Loucy (cell line): ENCODE data around the gene MEOX1.

Experiments used
- H2AFZ ChIP-seq: fragments of 200-600 bp; sonication (generic); 2 replicates; pipeline ENCODE4 v1.6.0; 2016; ENCODE audit warnings: antibody characterized with exemption, mild to moderate bottlenecking, low read length, moderate library complexity
- H3F3A ChIP-seq: fragments of 200-600 bp; 2 replicates; pipeline ENCODE4 v1.6.0; 2016; ENCODE audit warnings: antibody characterized with exemption, low read depth, mild to moderate bottlenecking
- H3K27me3 ChIP-seq: fragments of 200-600 bp; sonication (generic); 2 replicates; pipeline ENCODE4 v1.6.1; 2014; ENCODE audit warnings: low read length, mild to moderate bottlenecking; ENCODE audit not compliant: insufficient read depth, poor library complexity, severe bottlenecking
- H3K36me3 ChIP-seq: fragments of 200-600 bp; sonication (generic); 2 replicates; pipeline ENCODE4 v1.6.1; 2016; ENCODE audit warnings: low read length; ENCODE audit not compliant: insufficient read depth
- H3K4me1 ChIP-seq: fragments of 200-600 bp; sonication (generic); 2 replicates; pipeline ENCODE4 v1.5.1; 2014; ENCODE audit warnings: low read length, mild to moderate bottlenecking; ENCODE audit not compliant: insufficient read depth, poor library complexity, severe bottlenecking
- H3K4me2 ChIP-seq: fragments of 200-600 bp; sonication (generic); 2 replicates; pipeline ENCODE4 v1.6.0; 2014; ENCODE audit warnings: antibody characterized with exemption, low read length, low read depth, mild to moderate bottlenecking; ENCODE audit not compliant: poor library complexity, severe bottlenecking
- H3K4me3 ChIP-seq: fragments of 200-600 bp; sonication (generic); 2 replicates; pipeline ENCODE4 v1.5.1; 2014; ENCODE audit warnings: low read length, mild to moderate bottlenecking, mixed read lengths; ENCODE audit not compliant: poor library complexity, severe bottlenecking
- H3K79me2 ChIP-seq: fragments of 200-600 bp; sonication (generic); 2 replicates; pipeline ENCODE4 v1.6.1; 2014; ENCODE audit warnings: low read length; ENCODE audit not compliant: insufficient read depth
- H3K9ac ChIP-seq: fragments of 200-600 bp; sonication (generic); 2 replicates; pipeline ENCODE4 v1.6.0; 2014; ENCODE audit warnings: mild to moderate bottlenecking, low read depth, low read length, moderate library complexity; ENCODE audit not compliant: poor library complexity, severe bottlenecking
- H3K9me2 ChIP-seq: fragments of 200-600 bp; sonication (generic); replicated peaks from 2 replicates; pipeline ENCODE4 v1.6.1; 2016; ENCODE audit warnings: low read depth, low read length, mixed read lengths
- H3K9me3 ChIP-seq: fragments of 200-600 bp; sonication (generic); 2 replicates; pipeline ENCODE4 v1.6.1; 2014; ENCODE audit warnings: mild to moderate bottlenecking, antibody characterized with exemption, low read length, low read depth; ENCODE audit not compliant: insufficient read depth
- H4K20me1 ChIP-seq: fragments of 200-600 bp; sonication (generic); 2 replicates; pipeline ENCODE4 v1.6.0; 2014; ENCODE audit warnings: antibody characterized with exemption, low read length, mild to moderate bottlenecking; ENCODE audit not compliant: insufficient read depth, poor library complexity, severe bottlenecking
- EZH2phosphoT487 ChIP-seq: fragments of 200-600 bp; IDR thresholded peaks from 2 replicates; pipeline ENCODE4 v1.6.1; 2018; ENCODE audit warnings: antibody characterized with exemption, mild to moderate bottlenecking, moderate library complexity, borderline replicate concordance
- TF ChIP-seq, protein P1 (sequence below): fragments of 200-600 bp; sonication (generic); conservative IDR thresholded peaks from 2 replicates; pipeline ENCODE4 v1.5.1; 2014; ENCODE audit warnings: mild to moderate bottlenecking, antibody characterized with exemption, low read length

Gene MEOX1

GRCh38 chr17:43618276-43618675 is 43.4 kb downstream of the MEOX1 start:
- H3K79me2 ChIP-seq: no peaks in the 10 kb centered on the region
- H3K4me2 ChIP-seq: no peak overlapping the region
- H3K27me3 ChIP-seq: no peaks in the 10 kb centered on the region
- no peak overlapping the region for H2AFZ ChIP-seq
- no peak overlapping the region for H3K4me3 ChIP-seq
- no peaks in the 10 kb centered on the region for H3F3A ChIP-seq
- H4K20me1 ChIP-seq: no peaks in the 10 kb centered on the region
- no peaks in the 10 kb centered on the region for H3K9me3 ChIP-seq
- H3K9ac ChIP-seq: no peak overlapping the region
- no peaks in the 10 kb centered on the region for H3K9me2 ChIP-seq
- H3K4me1 ChIP-seq: no peaks in the 10 kb centered on the region
- TF ChIP-seq EZH2phosphoT487: no peak
- TF ChIP-seq, protein P1, sequence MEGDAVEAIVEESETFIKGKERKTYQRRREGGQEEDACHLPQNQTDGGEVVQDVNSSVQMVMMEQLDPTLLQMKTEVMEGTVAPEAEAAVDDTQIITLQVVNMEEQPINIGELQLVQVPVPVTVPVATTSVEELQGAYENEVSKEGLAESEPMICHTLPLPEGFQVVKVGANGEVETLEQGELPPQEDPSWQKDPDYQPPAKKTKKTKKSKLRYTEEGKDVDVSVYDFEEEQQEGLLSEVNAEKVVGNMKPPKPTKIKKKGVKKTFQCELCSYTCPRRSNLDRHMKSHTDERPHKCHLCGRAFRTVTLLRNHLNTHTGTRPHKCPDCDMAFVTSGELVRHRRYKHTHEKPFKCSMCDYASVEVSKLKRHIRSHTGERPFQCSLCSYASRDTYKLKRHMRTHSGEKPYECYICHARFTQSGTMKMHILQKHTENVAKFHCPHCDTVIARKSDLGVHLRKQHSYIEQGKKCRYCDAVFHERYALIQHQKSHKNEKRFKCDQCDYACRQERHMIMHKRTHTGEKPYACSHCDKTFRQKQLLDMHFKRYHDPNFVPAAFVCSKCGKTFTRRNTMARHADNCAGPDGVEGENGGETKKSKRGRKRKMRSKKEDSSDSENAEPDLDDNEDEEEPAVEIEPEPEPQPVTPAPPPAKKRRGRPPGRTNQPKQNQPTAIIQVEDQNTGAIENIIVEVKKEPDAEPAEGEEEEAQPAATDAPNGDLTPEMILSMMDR: no peak
- no peaks in the 10 kb centered on the region for H3K36me3 ChIP-seq

GRCh38 chr17:43616852-43617251 is 44.9 kb downstream of the MEOX1 start:
- TF ChIP-seq, protein P1: no peak
- no peak for TF ChIP-seq EZH2phosphoT487
- no peaks in the 10 kb centered on the region for H3K27me3 ChIP-seq

GRCh38 chr17:43616421-43616820 is 45.3 kb downstream of the MEOX1 start:
- no peak overlapping the region for H2AFZ ChIP-seq
- no peaks in the 10 kb centered on the region for H3F3A ChIP-seq
- no peaks in the 10 kb centered on the region for H3K36me3 ChIP-seq
- H3K27me3 ChIP-seq: no peaks in the 10 kb centered on the region
- no peak overlapping the region for H3K4me3 ChIP-seq
- no peaks in the 10 kb centered on the region for H3K4me1 ChIP-seq
- no peak overlapping the region for H3K4me2 ChIP-seq
- no peak overlapping the region for H3K9ac ChIP-seq
- H3K79me2 ChIP-seq: no peaks in the 10 kb centered on the region
- no peaks in the 10 kb centered on the region for H4K20me1 ChIP-seq
- TF ChIP-seq EZH2phosphoT487: no peak
- TF ChIP-seq, protein P1: no peak
- H3K9me3 ChIP-seq: no peaks in the 10 kb centered on the region
- H3K9me2 ChIP-seq: no peaks in the 10 kb centered on the region

More at GRCh38 chr17:43616852-43617251, 44.9 kb downstream of the MEOX1 start:
- Histone ChIP-seq H3K36me3 (no peaks in the 10 kb centered on the region), H3K79me2 (no peaks in the 10 kb centered on the region), H2AFZ (no peak overlapping the region), H3K9ac (no peak overlapping the region), H3K9me2 (no peaks in the 10 kb centered on the region), H3F3A (no peaks in the 10 kb centered on the region), H3K9me3 (no peaks in the 10 kb centered on the region), H4K20me1 (no peaks in the 10 kb centered on the region), H3K4me3 (no peak overlapping the region), H3K4me2 (no peak overlapping the region), H3K4me1 (no peaks in the 10 kb centered on the region)
